NCI-H128 (cell line): ENCODE data around the gene TOM1L2.

ENCODE experiments used
- DNase-seq: peaks from one replicate; lab custom pipeline; 2025; ENCODE audit not compliant: unreplicated experiment; lab: John Stamatoyannopoulos, UW

The TOM1L2 gene

DNA sequence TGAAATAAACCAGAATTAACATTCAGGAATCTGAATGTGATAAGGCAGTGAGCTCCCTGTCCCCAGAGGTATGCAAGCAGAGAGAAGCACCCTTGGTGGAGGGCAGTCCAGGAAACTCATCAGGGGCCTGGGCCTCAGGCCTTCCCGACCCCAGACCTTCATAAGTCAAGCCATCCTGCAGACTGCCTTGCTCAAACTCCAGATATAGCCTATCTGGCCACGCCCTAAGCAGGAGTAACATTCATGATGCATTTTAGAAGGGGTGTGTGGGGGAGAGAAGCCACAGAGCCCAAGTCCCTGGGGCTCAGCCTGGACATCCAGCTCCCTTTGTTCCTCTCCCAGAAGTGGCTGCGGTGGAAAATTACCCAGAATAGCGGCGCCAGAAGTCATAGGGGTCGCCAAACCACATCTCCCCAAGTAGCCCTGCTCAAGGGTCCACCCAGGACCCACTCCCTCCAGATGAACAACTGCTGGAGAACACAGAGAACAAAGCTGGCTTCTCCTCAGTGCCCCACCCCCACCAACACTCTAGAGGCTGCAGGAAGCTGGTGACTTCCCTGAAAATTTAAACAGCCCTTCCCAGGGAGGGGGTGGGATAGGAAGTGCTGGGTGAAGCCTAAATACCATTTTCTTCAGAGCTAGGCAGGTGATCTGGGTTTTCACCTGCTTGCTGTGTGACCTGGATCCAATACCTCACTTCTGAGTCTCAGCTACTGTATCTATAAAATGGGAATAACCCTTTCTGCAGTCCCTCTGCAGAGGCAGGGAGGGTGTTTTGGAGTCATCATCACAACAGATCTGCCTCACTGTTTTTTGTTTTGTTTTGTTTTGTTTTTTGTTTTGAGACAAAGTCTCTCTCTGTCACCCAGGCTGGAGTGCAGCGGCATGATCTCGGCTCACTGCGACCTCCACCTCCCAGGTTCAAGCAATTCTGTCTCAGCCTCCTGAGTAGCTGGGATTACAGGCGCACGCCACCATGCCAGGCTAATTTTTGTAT, 133.9 kb downstream of the TOM1L2 start:
- DNase-seq, result no peak

GRCh38 chr17:17837380-17837821, 134.8 kb downstream of the TOM1L2 start:
- DNase-seq, result no peak

GRCh38 chr17:17836818-17837379, 135.3 kb downstream of the TOM1L2 start, which contains the start of gene SREBF1:
SREBF1 (minus strand) TSS chr17:17836986; CDS start chr17:17836817, 169 bp downstream.
- no peak for DNase-seq

DNA sequence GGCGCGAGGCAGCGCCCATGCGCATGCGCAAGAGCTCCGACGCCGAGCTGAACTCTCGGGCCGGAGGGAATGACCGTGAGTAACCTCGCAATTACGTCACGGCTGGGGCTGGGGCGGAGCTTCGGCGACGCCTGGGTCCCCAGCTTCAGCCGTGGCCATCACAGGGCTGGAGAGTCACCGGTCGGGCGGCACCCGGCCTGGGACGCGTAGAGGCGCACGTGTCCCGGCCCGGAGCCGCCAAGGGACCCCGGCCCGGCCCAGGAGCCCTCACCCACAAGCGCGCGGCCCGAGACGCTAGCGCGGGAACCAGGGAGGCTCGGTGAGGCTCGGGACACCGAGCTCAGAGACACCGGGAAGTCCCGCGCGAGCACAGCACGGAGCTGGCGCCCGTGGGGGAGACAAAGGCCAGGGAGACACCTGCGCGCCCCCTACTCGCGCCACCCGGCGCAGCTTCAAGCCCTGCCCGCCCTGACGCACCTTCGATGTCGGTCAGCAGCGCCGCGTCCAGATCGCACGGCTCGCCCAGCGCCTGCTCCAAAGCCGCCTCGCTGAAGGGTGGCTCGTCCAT, 135.9 kb downstream of the TOM1L2 start:
- peak; percentile 89 for DNase-seq

- DNase-seq, result no peak
Measured at GRCh38 chr17:17835415-17836249, 136.6 kb downstream of the TOM1L2 start.

DNA sequence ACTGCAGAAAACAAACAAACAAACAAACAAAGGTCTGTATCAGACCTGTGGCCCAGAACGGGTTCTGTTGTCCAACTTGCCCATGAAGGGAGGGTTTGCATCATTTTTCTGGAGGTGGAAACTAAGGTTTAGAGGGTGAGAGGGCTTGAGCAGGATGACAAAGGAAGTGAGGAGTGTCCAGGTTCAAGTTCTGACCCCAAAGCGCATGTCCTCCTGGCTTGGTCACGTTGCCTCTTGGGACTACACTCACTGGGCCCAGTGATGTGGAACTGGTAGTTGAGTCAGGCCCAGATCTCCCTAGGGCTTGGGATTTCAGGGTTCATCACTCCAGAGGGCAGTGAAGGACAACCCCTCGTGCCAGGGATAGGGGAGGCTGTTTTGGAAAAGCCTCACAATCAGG, 137.2 kb downstream of the TOM1L2 start:
- no peak for DNase-seq

- no peak for DNase-seq
Measured at GRCh38 chr17:17833658-17834357, 138.4 kb downstream of the TOM1L2 start.

DNA sequence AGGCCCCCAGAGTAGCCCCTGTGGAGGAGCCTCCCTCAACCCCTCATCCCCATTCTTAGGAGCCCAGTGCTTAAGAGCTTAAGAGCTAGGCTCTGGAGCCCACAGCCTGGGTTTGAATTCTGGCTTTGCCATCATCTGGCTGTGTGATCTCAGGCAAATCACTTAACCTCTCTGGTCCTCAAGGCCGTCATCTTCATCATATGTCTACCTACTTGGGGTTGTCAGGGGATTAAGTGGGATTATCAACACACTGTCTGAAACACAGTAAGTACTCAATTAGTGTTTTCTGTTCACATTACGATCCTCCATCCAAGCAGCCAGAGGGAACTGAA, 140.2 kb downstream of the TOM1L2 start:
- DNase-seq, result no peak

DNA sequence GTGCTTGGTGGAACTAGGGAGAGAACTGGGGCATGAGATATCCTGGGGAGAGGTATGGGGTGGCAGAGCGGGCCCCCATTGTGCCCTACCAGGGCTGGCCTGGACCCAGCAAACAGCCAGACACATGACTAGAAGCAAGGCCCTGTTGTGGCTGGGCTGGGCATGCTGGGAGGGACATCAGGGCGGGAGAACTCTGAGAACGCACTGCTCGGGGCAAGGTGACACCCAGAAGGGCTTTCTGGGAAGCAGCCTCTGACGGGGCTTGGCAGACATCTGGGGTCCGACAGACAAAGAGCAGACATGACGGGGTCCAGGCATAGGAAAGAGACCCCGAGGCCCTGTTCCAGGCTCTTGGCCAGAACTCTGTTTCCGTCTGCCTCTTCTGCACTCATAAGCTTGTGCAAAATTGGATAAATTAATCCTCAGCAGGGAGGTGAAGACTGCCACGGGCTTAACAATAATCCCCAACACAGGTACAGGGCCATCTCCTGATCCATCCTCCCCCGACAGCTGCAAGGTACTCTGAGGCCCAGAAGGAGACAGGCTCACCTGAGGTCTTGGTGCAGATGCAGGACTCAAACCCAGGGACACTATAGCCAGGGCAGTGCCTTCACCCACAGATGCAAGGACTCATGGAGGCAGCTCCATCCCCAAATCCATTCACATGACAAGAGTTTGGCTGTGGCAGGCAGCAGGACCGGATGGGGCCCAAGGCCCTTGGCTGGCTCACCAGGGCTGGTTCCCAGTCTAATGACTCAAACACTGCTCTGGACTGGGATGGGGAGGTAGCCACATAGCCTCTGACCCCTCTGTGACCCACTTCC, 140.8 kb downstream of the TOM1L2 start:
- no peak for DNase-seq

GRCh38 chr17:17830740-17831207, 141.4 kb downstream of the TOM1L2 start:
- DNase-seq, result no peak

DNA sequence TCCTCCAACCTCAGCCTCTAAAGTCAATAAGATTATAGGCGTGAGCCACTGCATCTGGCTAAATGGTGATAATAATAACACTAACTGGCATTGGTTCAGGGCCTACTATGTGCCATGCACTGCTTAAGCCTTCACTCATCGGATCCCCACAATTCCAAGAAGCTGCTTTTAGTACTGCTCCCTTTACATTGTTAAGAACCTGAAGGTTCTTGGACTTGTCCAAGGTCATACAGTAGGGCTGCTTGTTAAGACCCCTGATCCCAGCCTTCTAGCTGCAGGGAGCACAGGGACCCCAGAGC, 142.0 kb downstream of the TOM1L2 start:
- DNase-seq, result no peak

DNA sequence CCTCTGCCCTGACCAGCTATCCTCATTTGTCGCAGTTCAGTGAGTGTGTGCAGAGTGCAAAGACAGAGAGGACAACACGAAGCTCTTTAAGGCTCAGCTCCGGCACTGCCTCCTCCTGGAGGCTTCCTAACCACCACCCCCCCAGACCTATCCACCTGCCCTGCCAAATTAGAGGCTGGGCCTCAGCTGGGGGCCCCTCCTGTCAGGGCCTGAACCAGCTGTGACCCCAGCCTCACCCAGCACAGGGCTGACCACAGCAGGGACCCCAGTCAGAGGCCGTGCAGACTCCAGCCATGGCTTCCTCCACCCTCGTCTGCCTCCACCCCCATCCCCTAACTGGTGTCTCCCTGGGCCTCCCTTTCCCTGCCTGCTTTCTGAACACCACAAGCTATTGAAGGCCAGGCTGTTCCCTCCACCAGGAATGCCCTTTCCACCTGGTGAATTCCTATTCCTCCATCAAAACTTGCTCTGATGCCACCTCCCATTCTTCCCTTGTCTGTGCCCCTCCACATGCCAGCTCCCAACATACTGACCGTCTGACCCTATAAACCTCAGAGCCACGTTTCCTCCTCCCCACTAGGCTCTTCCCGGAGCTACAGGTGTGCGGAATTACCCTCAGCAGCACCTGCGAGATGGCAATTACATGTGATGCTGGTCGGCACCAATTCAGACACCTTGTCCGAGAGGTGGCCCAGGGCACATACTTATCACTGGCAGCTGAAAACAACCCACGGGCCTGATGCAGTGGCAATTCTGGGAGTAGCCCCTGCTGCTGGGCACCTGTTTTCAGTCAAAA, 144.2 kb downstream of the TOM1L2 start:
- no peak for DNase-seq

DNA sequence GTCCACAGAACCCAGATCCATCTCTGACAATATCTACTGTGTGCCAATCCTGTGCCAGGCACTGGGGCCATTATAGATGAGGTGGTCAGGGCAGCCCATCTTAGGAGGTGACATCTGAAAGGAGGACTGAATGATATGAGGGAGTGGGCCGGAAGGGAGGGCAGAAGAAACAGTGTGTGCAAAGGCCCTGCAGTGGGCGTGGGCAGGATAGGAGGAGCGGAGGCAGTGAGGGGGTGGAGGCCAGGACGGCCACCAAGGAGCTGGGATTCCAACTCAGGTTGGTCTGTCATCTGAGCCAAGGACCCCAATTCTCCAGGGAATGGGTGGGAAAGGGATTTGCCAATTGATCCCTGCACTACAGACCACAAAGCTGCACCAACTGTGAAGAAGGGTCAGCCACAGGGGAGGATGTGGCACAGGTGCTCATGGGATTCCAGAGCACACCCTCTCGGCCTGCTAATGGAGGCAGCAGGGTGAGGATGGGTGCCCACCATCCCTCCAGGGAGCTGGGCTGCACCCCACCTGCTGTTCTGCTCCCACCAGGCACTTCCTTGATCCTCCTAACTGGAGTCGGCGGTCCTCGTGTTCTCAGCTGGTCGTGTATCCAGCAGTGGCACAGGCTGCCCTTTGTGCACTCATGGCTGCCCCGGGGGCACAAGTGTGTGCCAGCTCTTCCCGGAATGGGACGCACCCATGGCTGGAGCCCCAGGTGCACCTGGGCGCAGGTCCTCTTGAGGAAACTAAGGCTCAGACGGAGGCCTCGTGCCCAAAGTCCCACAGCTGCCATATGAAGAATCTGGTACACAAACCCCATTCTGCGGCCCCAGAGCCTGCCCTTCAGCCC, 145.0 kb downstream of the TOM1L2 start:
- no peak for DNase-seq

DNA sequence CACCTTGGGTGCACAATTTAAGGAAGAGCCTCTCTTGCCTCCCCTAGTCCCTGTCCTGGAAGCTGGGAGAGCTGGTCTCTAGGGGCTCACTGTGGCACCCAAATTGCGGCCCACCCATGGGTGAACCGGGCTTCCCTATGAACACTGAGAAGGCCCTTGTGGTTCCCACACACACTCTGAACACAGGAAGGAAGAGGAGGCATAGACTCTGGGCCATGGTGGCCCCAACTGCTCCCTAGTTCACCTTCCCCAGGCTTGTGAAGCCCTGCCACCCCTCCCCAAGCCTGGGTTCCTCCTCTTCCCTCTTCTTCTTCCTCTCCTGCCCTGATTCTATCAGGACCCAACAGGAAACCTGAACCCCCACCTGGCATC, 145.9 kb downstream of the TOM1L2 start:
- no peak for DNase-seq

GRCh38 chr17:17824783-17825614, 147.2 kb downstream of the TOM1L2 start:
- DNase-seq, result no peak

DNA sequence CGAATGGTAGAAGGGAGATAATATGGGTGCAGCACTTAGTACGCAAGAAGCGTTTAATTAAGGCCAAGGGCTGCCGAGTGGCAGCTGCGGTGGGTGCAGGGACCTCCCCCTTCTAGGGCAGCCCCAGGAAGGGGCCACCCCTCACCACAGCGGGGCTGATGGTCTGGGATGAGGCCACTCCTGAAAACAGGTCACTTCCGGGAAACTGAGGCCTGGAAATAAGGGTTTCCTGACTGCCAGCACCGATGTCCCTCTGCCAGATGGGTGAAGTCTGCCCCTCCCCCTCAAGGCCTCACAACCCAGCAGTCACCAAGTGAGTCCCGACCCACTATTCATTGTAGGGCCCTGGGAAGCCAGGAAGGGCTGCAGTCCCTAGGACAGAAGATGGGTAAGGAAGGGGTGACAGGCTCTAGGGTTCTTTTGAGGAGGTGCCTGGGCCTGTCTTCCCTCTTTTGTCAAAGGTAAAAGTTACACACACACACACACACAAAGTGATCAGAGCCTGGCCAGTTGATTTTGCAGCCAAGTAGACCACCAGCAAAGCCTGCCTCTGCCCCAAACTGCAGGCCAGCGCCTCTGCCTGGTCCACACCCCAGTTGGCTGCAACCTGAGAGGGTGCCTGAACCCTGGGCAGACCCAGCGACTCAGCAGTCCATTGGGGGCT, 147.9 kb downstream of the TOM1L2 start:
- DNase-seq, result no peak
